SK-N-SH (cell line): ENCODE measurements around the gene SPATA33. TPM values are rescaled to one million over a fixed set of nuclear protein-coding genes. Genes with fewer than 3 reads are reported as not detected.

Experiments
- CTCF ChIA-PET: fragments of 300-600, 350-600 bp; formaldehyde crosslinking; extraction: SDS; loops from one replicate; lab custom pipeline; 2021; lab: Yijun Ruan, JAX
- POLR2A ChIA-PET: fragments of 350-600 bp; sonication (Branson Sonifier 250); formaldehyde crosslinking; extraction: SDS; loops from one replicate; lab custom pipeline; 2020; ENCODE audit warnings: antibody characterized with exemption, inconsistent platforms; lab: Yijun Ruan, JAX
- DNase-seq: peaks from one replicate; pipeline ENCODE4 v3.0.0; 2012
- H2AFZ ChIP-seq: fragments of 200-600 bp; sonication (generic); 2 replicates; pipeline ENCODE4 v1.8.1; 2016; ENCODE audit warnings: antibody characterized with exemption, mild to moderate bottlenecking, low read depth
- H3F3A ChIP-seq: fragments of 200-600 bp; sonication (generic); replicated peaks from 2 replicates; pipeline ENCODE3; 2016; ENCODE audit warnings: antibody characterized with exemption, mild to moderate bottlenecking; ENCODE audit not compliant: insufficient read depth
- H3K27ac ChIP-seq, 2 experiments: fragments of 200-500 bp in 1 of 2; fragments of 200-600 bp in 1 of 2; sonication (Bioruptor generic) in 1 of 2; sonication (generic), shearing (Covaris generic) in 1 of 2; 2 replicates each; pipeline versions ENCODE4 v1.5.1 to v1.6.1; 2014 to 2016; ENCODE audit warnings: low read depth in 2 of 2, inconsistent platforms in 1 of 2, low read length in 1 of 2, mild to moderate bottlenecking in 1 of 2, mixed read lengths in 1 of 2
- H3K27me3 ChIP-seq: fragments of 200-600 bp; sonication (generic), shearing (Covaris generic); 2 replicates; pipeline ENCODE4 v1.6.1; 2016; ENCODE audit warnings: mixed run types; ENCODE audit not compliant: insufficient read depth
- H3K36me3 ChIP-seq, 2 experiments: fragments of 200-500 bp in 1 of 2; fragments of 200-600 bp in 1 of 2; sonication (Bioruptor generic) in 1 of 2; sonication (generic) in 1 of 2; replicated peaks in 1 of 2; 2 replicates each; pipeline versions ENCODE3 to v1.5.1; 2014 to 2016; ENCODE audit warnings: low read length in 1 of 2, mild to moderate bottlenecking in 1 of 2; ENCODE audit not compliant: insufficient read depth in 2 of 2, control insufficient read depth in 1 of 2
- H3K4me1 ChIP-seq, 2 experiments: fragments of 200-500 bp in 1 of 2; fragments of 200-600 bp in 1 of 2; sonication (Bioruptor generic) in 1 of 2; sonication (generic), shearing (Covaris generic) in 1 of 2; 2 replicates each; pipeline versions ENCODE4 v1.5.1 to v1.6.1; 2014 to 2016; ENCODE audit warnings: low read depth in 1 of 2, low read length in 1 of 2, mixed run types in 1 of 2; ENCODE audit not compliant: insufficient read depth in 2 of 2, control insufficient read depth in 1 of 2
- H3K4me2 ChIP-seq: fragments of 200-600 bp; sonication (generic), shearing (Covaris generic); 2 replicates; pipeline ENCODE4 v1.6.1; 2017; ENCODE audit warnings: mixed run types
- H3K4me3 ChIP-seq, 2 experiments: fragments of 200-500 bp in 1 of 2; fragments of 200-600 bp in 1 of 2; sonication (Bioruptor generic) in 1 of 2; sonication (generic), shearing (Covaris generic) in 1 of 2; 2 replicates each; pipeline versions ENCODE4 v1.5.1 to v1.8.1; 2014 to 2016; ENCODE audit warnings: low read depth in 2 of 2, inconsistent platforms in 1 of 2, low read length in 1 of 2, mild to moderate bottlenecking in 1 of 2, mixed read lengths in 1 of 2, moderate library complexity in 1 of 2
- H3K79me2 ChIP-seq: fragments of 200-600 bp; sonication (generic); 2 replicates; pipeline ENCODE4 v1.8.1; 2017; ENCODE audit warnings: mild to moderate bottlenecking; ENCODE audit not compliant: insufficient read depth
- H3K9ac ChIP-seq: fragments of 200-600 bp; sonication (generic); 2 replicates; pipeline ENCODE4 v1.6.1; 2017; ENCODE audit warnings: mixed run types
- H3K9me2 ChIP-seq: fragments of 200-600 bp; sonication (generic); 2 replicates; pipeline ENCODE4 v1.6.1; 2017; ENCODE audit warnings: mixed run types
- H3K9me3 ChIP-seq: fragments of 200-600 bp; sonication (generic); 2 replicates; pipeline ENCODE4 v1.6.1; 2017; ENCODE audit warnings: mixed run types, mild to moderate bottlenecking, moderate library complexity
- H4K20me1 ChIP-seq: fragments of 200-600 bp; sonication (generic); 2 replicates; pipeline ENCODE4 v1.6.1; 2017; ENCODE audit warnings: mild to moderate bottlenecking, mixed run types; ENCODE audit not compliant: insufficient read depth
- ELF1 ChIP-seq: IDR thresholded peaks from 2 replicates; pipeline ENCODE4 v1.4.0; 2012
- EZH2phosphoT487 ChIP-seq: fragments of 200-600 bp; sonication (generic); IDR thresholded peaks from 2 replicates; pipeline ENCODE4 v1.6.1; 2017; ENCODE audit warnings: low read depth, mixed run types, mild to moderate bottlenecking, antibody characterized with exemption, moderate library complexity, borderline replicate concordance
- FOSL2 ChIP-seq: IDR thresholded peaks from 2 replicates; pipeline ENCODE4 v1.4.0; 2012; ENCODE audit warnings: low read depth, mild to moderate bottlenecking, moderate library complexity, borderline replicate concordance
- JUND ChIP-seq: IDR thresholded peaks from 2 replicates; pipeline ENCODE4 v1.4.0; 2012
- MEF2A ChIP-seq: IDR thresholded peaks from 2 replicates; pipeline ENCODE4 v1.4.0; 2012; ENCODE audit warnings: low read depth, borderline replicate concordance
- MXI1 ChIP-seq: IDR thresholded peaks from 2 replicates; pipeline ENCODE4 v1.6.1; 2012; ENCODE audit warnings: mild to moderate bottlenecking, low read depth, low read length, improper control_type of control experiment
- NRF1 ChIP-seq: IDR thresholded peaks from 2 replicates; pipeline ENCODE4 v1.6.1; 2012; ENCODE audit warnings: low read depth, mild to moderate bottlenecking, low read length
- RAD21 ChIP-seq: IDR thresholded peaks from 2 replicates; pipeline ENCODE4 v1.6.1; 2012; ENCODE audit warnings: mild to moderate bottlenecking, low read length
- RCOR1 ChIP-seq: fragments of 150-350 bp; IDR thresholded peaks from 2 replicates; pipeline ENCODE4 v1.6.1; 2017; ENCODE audit warnings: antibody characterized with exemption, low read length
- TAF1 ChIP-seq: IDR thresholded peaks from 2 replicates; pipeline ENCODE4 v1.6.1; 2012; ENCODE audit warnings: low read depth, mild to moderate bottlenecking, low read length, moderate library complexity, borderline replicate concordance
- TEAD4 ChIP-seq: IDR thresholded peaks from 2 replicates; pipeline ENCODE4 v1.4.0; 2012; ENCODE audit warnings: mild to moderate bottlenecking, borderline replicate concordance; ENCODE audit not compliant: insufficient read depth
- WGBS: methylation state at CpG from one replicate; pipeline ENCODE4 v1.1.6; 2017; ENCODE audit warnings: low lambda C conversion rate; 5-methylcytosine and 5-hydroxymethylcytosine counted together
- polyA plus RNA-seq, 3 experiments: library from polyadenylated mRNA; depleted of rRNA; stranded (reverse); fragments of >200 nt; gene quantifications; 2 replicates each; pipeline ENCODE4 v1.2.3, GENCODE V29; 2012
- TF ChIP-seq, protein P1 (sequence below): IDR thresholded peaks from 2 replicates; pipeline ENCODE4 v1.6.1; 2012; ENCODE audit warnings: mild to moderate bottlenecking, low read depth, low read length, moderate library complexity
- TF ChIP-seq, protein P2 (sequence below): fragments of 150-350 bp; IDR thresholded peaks from 2 replicates; pipeline ENCODE4 v1.6.1; 2017; ENCODE audit warnings: antibody characterized with exemption, low read length, low read depth, borderline replicate concordance
- TF ChIP-seq, protein P3 (sequence below): IDR thresholded peaks from 2 replicates; pipeline ENCODE4 v1.4.0; 2012; ENCODE audit warnings: low read depth, borderline replicate concordance
- TF ChIP-seq, protein P4 (sequence below): IDR thresholded peaks from 2 replicates; pipeline ENCODE4 v1.4.0; 2012; ENCODE audit warnings: low read depth, borderline replicate concordance
- TF ChIP-seq, protein P5 (sequence below): IDR thresholded peaks from 2 replicates; pipeline ENCODE4; 2012
- TF ChIP-seq, protein P6 (sequence below): IDR thresholded peaks from 2 replicates; pipeline ENCODE4 v1.4.0; 2012; ENCODE audit warnings: low read depth

The SPATA33 gene
- polyA plus RNA-seq, 1 of the 3 experiments (the other 2 are of a cell fraction), result 7.2 TPM

DNA sequence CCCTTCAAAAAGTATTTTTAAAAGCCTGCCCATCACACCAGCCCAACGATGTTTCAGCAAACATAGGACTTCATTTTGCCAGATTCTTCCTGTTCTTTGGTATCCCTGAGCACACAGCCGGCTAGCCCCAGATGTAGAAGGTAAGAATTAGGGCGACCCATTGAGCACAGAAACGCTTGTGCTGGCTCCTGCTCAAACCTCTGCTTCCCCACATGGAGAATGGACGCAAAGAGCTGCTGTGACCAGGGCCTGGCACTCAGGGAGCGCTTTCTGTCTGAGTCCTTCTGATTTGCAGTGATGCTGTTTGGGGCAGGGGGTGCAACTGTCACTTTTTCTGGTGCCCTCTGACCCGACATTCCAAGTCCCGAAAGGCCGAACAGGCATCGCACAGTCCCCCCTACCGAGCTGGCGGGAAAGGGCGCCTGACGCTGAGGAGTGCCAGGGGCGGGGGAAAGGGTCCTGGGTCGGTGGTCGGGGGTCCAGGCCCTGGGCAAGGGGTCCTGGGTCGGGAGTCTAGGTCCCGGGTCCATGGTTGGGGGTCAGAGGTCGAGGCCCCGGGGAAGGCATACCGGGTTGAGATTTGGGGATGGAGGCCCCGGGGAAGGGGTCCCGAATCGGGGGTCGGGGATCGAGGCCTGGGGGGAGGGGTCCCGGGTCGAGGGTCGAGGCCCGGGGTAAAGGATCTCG is 1.1 kb upstream of the SPATA33 start:
- CTCF ChIA-PET, result interaction anchor here (1.4 to 1.5 kb wide), 2 partner anchors 41 to 42 kb away, joined by 3 to 7 read pairs; no protein-coding TSS in a partner anchor
- H3K4me3 ChIP-seq, result peak overlapping the region; percentile 83 to 89
- H3K79me2 ChIP-seq, result peaks cover 81% of the 10 kb centered on the region
- POLR2A ChIA-PET, result interaction anchor here (0.8 to 1.2 kb wide), 2 partner anchors 11 to 30 kb away, joined by 3 to 4 read pairs; partner anchors contain the start of gene CDK10
- no peaks in the 10 kb centered on the region for H3F3A ChIP-seq
- peaks cover 20% of the 10 kb centered on the region for H4K20me1 ChIP-seq
- WGBS, result 13% methylated on average over 31 of the region's 32 CpGs
- peak overlapping the region; percentile 83 for H3K9ac ChIP-seq
- no peaks in the 10 kb centered on the region for H3K9me3 ChIP-seq
- no peak overlapping the region for H2AFZ ChIP-seq
- H3K9me2 ChIP-seq, result no peaks in the 10 kb centered on the region
- H3K27me3 ChIP-seq, result no peaks in the 10 kb centered on the region
- H3K27ac ChIP-seq, result no peak overlapping the region; a peak in 1 of 4 replicates
- TF ChIP-seq JUND, result no peak
- TF ChIP-seq, protein P1, sequence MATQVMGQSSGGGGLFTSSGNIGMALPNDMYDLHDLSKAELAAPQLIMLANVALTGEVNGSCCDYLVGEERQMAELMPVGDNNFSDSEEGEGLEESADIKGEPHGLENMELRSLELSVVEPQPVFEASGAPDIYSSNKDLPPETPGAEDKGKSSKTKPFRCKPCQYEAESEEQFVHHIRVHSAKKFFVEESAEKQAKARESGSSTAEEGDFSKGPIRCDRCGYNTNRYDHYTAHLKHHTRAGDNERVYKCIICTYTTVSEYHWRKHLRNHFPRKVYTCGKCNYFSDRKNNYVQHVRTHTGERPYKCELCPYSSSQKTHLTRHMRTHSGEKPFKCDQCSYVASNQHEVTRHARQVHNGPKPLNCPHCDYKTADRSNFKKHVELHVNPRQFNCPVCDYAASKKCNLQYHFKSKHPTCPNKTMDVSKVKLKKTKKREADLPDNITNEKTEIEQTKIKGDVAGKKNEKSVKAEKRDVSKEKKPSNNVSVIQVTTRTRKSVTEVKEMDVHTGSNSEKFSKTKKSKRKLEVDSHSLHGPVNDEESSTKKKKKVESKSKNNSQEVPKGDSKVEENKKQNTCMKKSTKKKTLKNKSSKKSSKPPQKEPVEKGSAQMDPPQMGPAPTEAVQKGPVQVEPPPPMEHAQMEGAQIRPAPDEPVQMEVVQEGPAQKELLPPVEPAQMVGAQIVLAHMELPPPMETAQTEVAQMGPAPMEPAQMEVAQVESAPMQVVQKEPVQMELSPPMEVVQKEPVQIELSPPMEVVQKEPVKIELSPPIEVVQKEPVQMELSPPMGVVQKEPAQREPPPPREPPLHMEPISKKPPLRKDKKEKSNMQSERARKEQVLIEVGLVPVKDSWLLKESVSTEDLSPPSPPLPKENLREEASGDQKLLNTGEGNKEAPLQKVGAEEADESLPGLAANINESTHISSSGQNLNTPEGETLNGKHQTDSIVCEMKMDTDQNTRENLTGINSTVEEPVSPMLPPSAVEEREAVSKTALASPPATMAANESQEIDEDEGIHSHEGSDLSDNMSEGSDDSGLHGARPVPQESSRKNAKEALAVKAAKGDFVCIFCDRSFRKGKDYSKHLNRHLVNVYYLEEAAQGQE, result no peak
- no peak for TF ChIP-seq FOSL2
- no peak for TF ChIP-seq ELF1
- TF ChIP-seq TEAD4, result no peak
- no peak for TF ChIP-seq EZH2phosphoT487
- TF ChIP-seq, protein P2, sequence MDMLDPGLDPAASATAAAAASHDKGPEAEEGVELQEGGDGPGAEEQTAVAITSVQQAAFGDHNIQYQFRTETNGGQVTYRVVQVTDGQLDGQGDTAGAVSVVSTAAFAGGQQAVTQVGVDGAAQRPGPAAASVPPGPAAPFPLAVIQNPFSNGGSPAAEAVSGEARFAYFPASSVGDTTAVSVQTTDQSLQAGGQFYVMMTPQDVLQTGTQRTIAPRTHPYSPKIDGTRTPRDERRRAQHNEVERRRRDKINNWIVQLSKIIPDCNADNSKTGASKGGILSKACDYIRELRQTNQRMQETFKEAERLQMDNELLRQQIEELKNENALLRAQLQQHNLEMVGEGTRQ, result no peak
- TF ChIP-seq, protein P3, sequence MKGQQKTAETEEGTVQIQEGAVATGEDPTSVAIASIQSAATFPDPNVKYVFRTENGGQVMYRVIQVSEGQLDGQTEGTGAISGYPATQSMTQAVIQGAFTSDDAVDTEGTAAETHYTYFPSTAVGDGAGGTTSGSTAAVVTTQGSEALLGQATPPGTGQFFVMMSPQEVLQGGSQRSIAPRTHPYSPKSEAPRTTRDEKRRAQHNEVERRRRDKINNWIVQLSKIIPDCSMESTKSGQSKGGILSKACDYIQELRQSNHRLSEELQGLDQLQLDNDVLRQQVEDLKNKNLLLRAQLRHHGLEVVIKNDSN, result no peak
- TF ChIP-seq MEF2A, result no peak
- TF ChIP-seq, protein P4, sequence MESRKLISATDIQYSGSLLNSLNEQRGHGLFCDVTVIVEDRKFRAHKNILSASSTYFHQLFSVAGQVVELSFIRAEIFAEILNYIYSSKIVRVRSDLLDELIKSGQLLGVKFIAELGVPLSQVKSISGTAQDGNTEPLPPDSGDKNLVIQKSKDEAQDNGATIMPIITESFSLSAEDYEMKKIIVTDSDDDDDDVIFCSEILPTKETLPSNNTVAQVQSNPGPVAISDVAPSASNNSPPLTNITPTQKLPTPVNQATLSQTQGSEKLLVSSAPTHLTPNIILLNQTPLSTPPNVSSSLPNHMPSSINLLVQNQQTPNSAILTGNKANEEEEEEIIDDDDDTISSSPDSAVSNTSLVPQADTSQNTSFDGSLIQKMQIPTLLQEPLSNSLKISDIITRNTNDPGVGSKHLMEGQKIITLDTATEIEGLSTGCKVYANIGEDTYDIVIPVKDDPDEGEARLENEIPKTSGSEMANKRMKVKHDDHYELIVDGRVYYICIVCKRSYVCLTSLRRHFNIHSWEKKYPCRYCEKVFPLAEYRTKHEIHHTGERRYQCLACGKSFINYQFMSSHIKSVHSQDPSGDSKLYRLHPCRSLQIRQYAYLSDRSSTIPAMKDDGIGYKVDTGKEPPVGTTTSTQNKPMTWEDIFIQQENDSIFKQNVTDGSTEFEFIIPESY, result no peak
- no peak for TF ChIP-seq NRF1
- no peak for TF ChIP-seq RCOR1
- TF ChIP-seq, protein P5, sequence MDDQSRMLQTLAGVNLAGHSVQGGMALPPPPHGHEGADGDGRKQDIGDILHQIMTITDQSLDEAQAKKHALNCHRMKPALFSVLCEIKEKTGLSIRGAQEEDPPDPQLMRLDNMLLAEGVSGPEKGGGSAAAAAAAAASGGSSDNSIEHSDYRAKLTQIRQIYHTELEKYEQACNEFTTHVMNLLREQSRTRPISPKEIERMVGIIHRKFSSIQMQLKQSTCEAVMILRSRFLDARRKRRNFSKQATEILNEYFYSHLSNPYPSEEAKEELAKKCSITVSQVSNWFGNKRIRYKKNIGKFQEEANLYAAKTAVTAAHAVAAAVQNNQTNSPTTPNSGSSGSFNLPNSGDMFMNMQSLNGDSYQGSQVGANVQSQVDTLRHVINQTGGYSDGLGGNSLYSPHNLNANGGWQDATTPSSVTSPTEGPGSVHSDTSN, result no peak
- TF ChIP-seq, protein P6, sequence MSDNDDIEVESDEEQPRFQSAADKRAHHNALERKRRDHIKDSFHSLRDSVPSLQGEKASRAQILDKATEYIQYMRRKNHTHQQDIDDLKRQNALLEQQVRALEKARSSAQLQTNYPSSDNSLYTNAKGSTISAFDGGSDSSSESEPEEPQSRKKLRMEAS, result no peak
- no peak for TF ChIP-seq TAF1
- TF ChIP-seq MXI1, result no peak
- TF ChIP-seq RAD21, result no peak
- H3K4me2 ChIP-seq, result peak overlapping the region; percentile 87
- peaks cover 16 to 21% of the 10 kb centered on the region in 2 experiments for H3K36me3 ChIP-seq
- no peak for DNase-seq
- H3K4me1 ChIP-seq, result peaks cover 0 to 18% of the 10 kb centered on the region in 2 experiments; a peak in 1 of 4 replicates
